GM18867 (cell line): ENCODE results near the gene TBRG4.

Experiments
- ATAC-seq: cut with Tn5 transposase; IDR thresholded peaks from one replicate; pipeline ENCODE4 v1.9.1; 2021; ENCODE audit warnings: mild to moderate bottlenecking, moderate library complexity; ENCODE audit not compliant: unreplicated experiment

Gene TBRG4

GRCh38 chr7:45060295-45060694, 51.2 kb downstream of the TBRG4 start:
- ATAC-seq: no peak

DNA sequence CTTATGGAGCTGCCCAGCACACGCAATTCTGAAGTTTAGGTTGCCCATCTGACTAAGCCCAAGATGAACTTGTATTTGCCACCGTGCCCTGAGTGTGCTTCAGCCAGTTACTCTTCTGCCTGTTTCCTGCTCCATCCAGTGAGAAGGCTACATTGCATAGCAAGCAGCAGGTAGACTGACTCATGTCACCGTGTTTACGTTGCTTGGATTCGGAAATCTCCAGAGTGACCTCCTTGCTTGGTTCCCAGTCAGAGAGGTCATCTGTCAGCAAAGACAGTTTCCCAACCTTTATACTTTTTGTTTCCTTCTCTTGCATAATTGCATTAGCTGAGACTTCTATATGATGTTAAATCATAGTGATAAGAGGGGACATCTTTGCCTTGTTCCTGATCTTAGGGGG, 53.6 kb downstream of the TBRG4 start:
- ATAC-seq: no peak

GRCh38 chr7:45055594-45056219, 55.8 kb downstream of the TBRG4 start:
- no peak for ATAC-seq

GRCh38 chr7:45055016-45055415, 56.5 kb downstream of the TBRG4 start:
- no peak for ATAC-seq

DNA sequence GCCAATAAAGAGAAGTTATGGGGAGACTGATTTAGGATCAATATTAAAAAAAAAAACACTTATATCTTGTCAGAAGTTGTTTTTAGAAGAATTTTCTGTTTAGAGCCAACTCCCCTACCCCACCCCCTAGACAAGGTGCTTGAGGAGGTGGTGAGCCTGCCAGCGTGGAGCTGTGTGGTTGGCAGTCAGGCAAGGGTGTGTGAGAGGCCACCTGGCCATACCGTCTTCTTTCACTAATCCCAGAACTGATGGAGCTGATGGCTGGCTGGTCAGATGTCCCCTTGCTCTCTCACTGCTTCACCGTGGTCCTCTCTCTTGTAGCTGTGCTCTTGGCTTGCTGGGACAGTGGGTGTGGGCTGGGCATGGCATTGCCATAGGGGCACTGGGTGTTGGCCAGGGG, 57.1 kb downstream of the TBRG4 start:
- no peak for ATAC-seq

- no peak for ATAC-seq
Measured at GRCh38 chr7:45053941-45054340, 57.6 kb downstream of the TBRG4 start.

- no peak for ATAC-seq
Measured at GRCh38 chr7:45053401-45053800, 58.1 kb downstream of the TBRG4 start.

GRCh38 chr7:45052011-45052410, 59.5 kb downstream of the TBRG4 start:
- ATAC-seq: no peak

- no peak for ATAC-seq
Measured at GRCh38 chr7:45050198-45050597, 61.3 kb downstream of the TBRG4 start.
